Kidney capillary endothelial cell (primary cell): ENCODE measurements around the gene ZNF710.

Source experiments
- DNase-seq: peaks from one replicate; pipeline ENCODE4 v3.0.0-alpha.2; 2018; ENCODE audit warnings: low spot score

The ZNF710 gene

GRCh38 chr15:90039996-90040395 is 38.9 kb downstream of the ZNF710 start:
- no peak for DNase-seq

- DNase-seq: no peak
These were observed 39.5 kb downstream of the ZNF710 start for GRCh38 chr15:90040618-90041017.

GRCh38 chr15:90042356-90042755 is 41.2 kb downstream of the ZNF710 start:
- DNase-seq: no peak

GRCh38 chr15:90042766-90043529 is 41.8 kb downstream of the ZNF710 start:
- DNase-seq: no peak

GRCh38 chr15:90043530-90044010 is 42.4 kb downstream of the ZNF710 start:
- DNase-seq: no peak

GRCh38 chr15:90044191-90044590 is 43.1 kb downstream of the ZNF710 start:
- DNase-seq: no peak

- DNase-seq: no peak
These were observed 43.8 kb downstream of the ZNF710 start for GRCh38 chr15:90044916-90045371.

GRCh38 chr15:90046289-90046688 is 45.2 kb downstream of the ZNF710 start:
- DNase-seq: no peak

- DNase-seq: no peak
These were observed 45.8 kb downstream of the ZNF710 start for GRCh38 chr15:90046911-90047392.

GRCh38 chr15:90047956-90048575 is 46.9 kb downstream of the ZNF710 start:
- DNase-seq: no peak

GRCh38 chr15:90049030-90049429 is 47.9 kb downstream of the ZNF710 start:
- DNase-seq: no peak

- no peak for DNase-seq
These were observed 48.8 kb downstream of the ZNF710 start for GRCh38 chr15:90049666-90050604.

- no peak for DNase-seq
These were observed 50.8 kb downstream of the ZNF710 start for GRCh38 chr15:90051874-90052273.

GRCh38 chr15:90053685-90054466 is 52.8 kb downstream of the ZNF710 start:
- DNase-seq: no peak

GRCh38 chr15:90054618-90055097 is 53.5 kb downstream of the ZNF710 start:
- DNase-seq: no peak

GRCh38 chr15:90055182-90055581 is 54.1 kb downstream of the ZNF710 start:
- DNase-seq: no peak

- no peak for DNase-seq
These were observed 55.4 kb downstream of the ZNF710 start for GRCh38 chr15:90056529-90056928.

- DNase-seq: no peak
These were observed 57.2 kb downstream of the ZNF710 start for GRCh38 chr15:90058308-90058707.

GRCh38 chr15:90058775-90059174 is 57.7 kb downstream of the ZNF710 start:
- DNase-seq: no peak

GRCh38 chr15:90059208-90059985 is 58.3 kb downstream of the ZNF710 start:
- DNase-seq: no peak
